ENCODE measurements around the gene SEC14L1. TPM values are rescaled to one million over a fixed set of nuclear protein-coding genes. Genes with fewer than 3 reads are reported as not detected.

Gene SEC14L1
- total RNA-seq, 1 donor from 2014 or later, result 93.2 TPM

DNA sequence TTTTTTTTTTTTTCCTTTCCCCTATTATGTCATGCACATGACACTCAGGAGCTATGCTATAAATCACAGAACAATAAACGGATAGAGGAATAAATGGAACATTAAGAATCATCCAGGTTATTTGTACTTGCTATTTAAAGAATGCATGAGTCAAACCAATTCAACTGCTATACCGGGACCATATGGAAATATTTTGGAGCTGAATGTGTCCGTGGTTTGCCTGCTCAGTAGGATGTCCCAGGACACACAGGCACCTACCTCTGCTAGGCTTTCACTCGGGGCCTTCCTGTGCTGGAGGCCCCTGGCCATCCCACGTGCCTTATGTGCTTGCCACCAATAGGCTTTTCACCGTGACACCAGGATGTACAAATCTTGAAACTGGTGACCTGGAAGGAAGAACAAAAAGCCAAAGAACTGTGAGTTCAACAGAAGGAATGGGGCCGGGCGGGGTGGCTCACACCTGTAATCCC is 15.3 kb upstream of the SEC14L1 start:
- peaks cover 3% of the 10 kb centered on the region for H3K9me3 Mint-ChIP-seq (ENCODE audit: unreplicated experiment)
- FAIRE-seq (no peak), DNase-seq (ENCODE audit: low read depth) (peak; percentile 98)
- Histone ChIP-seq H3K9ac (ENCODE audit: low read length) (peak overlapping the region; percentile 23), H2AFZ (ENCODE audit: low read depth, low read length) (no peak overlapping the region), H3K27me3 (ENCODE audit: insufficient read depth, low read length) (no peaks in the 10 kb centered on the region), H4K20me1 (ENCODE audit: insufficient read depth, low read length) (no peaks in the 10 kb centered on the region), H3K36me3 (ENCODE audit: insufficient read depth, low read length) (no peaks in the 10 kb centered on the region), H3K9me3 (ENCODE audit: insufficient read depth, low read depth, low read length) (no peaks in the 10 kb centered on the region), H3K4me2 (ENCODE audit: low read length) (no peak overlapping the region), H3K27ac (ENCODE audit: low read depth, low read length) (peak overlapping the region; percentile 97), H3K4me1 (ENCODE audit: insufficient read depth, low read length) (peaks cover 64% of the 10 kb centered on the region), H3K4me3 (ENCODE audit: insufficient read depth, low read depth, low read length) (no peak overlapping the region), H3K79me2 (ENCODE audit: insufficient read depth, low read length) (no peaks in the 10 kb centered on the region)
- no peaks in the 10 kb centered on the region for H3K36me3 Mint-ChIP-seq (ENCODE audit: low read depth, unreplicated experiment)
- peak overlapping the region; percentile 91 for H3K27ac Mint-ChIP-seq (ENCODE audit: unreplicated experiment)
- H3K4me3 Mint-ChIP-seq (ENCODE audit: unreplicated experiment), result no peak overlapping the region
- no peak for TF ChIP-seq EZH2 (IDR thresholded peaks at IDR 0.05; ENCODE audit: insufficient read depth, low read length)
- TF ChIP-seq, protein P1, sequence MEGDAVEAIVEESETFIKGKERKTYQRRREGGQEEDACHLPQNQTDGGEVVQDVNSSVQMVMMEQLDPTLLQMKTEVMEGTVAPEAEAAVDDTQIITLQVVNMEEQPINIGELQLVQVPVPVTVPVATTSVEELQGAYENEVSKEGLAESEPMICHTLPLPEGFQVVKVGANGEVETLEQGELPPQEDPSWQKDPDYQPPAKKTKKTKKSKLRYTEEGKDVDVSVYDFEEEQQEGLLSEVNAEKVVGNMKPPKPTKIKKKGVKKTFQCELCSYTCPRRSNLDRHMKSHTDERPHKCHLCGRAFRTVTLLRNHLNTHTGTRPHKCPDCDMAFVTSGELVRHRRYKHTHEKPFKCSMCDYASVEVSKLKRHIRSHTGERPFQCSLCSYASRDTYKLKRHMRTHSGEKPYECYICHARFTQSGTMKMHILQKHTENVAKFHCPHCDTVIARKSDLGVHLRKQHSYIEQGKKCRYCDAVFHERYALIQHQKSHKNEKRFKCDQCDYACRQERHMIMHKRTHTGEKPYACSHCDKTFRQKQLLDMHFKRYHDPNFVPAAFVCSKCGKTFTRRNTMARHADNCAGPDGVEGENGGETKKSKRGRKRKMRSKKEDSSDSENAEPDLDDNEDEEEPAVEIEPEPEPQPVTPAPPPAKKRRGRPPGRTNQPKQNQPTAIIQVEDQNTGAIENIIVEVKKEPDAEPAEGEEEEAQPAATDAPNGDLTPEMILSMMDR (IDR thresholded peaks at IDR 0.05; ENCODE audit: insufficient read depth, low read depth, low read length), result no peak
- H3K27me3 Mint-ChIP-seq (ENCODE audit: low read depth, unreplicated experiment), result no peaks in the 10 kb centered on the region
- H3K4me1 Mint-ChIP-seq (ENCODE audit: low read depth, unreplicated experiment), result peaks cover 46% of the 10 kb centered on the region

DNA sequence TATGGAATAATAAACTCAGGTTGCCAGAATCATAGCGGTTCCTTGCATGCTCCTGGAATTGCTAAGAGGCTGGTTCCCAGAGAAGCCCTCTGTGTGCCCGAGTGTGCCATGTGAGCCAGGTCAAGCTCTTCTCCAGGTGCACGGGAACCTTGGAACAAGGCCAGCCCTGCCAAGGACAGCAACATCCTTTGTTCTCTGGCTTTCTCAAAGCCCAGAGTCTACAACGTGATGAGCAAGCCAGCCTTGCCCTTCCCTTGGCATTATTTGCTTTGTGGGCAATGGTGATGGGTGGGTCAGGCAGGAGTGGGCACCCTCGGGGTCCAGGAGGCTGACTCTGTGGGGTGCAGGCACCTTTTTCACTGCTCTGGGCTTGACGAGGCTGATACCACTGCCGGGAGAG is 14.2 kb upstream of the SEC14L1 start:
- H3K4me1 ChIP-seq (ENCODE audit: insufficient read depth, low read length), result peaks cover 55% of the 10 kb centered on the region
- no peak for TF ChIP-seq EZH2 (IDR thresholded peaks at IDR 0.05; ENCODE audit: insufficient read depth, low read length)
- TF ChIP-seq, protein P1 (IDR thresholded peaks at IDR 0.05; ENCODE audit: insufficient read depth, low read depth, low read length), result no peak
- FAIRE-seq (no peak), DNase-seq (ENCODE audit: low read depth) (no peak)
- no peaks in the 10 kb centered on the region for H3K27me3 Mint-ChIP-seq (ENCODE audit: low read depth, unreplicated experiment)
- no peak overlapping the region for H3K4me2 ChIP-seq (ENCODE audit: low read length)
- no peak overlapping the region for H2AFZ ChIP-seq (ENCODE audit: low read depth, low read length)
- H3K4me1 Mint-ChIP-seq (ENCODE audit: low read depth, unreplicated experiment), result peaks cover 44% of the 10 kb centered on the region
- H3K9me3 ChIP-seq (ENCODE audit: insufficient read depth, low read depth, low read length), result no peaks in the 10 kb centered on the region
- H3K27me3 ChIP-seq (ENCODE audit: insufficient read depth, low read length), result no peaks in the 10 kb centered on the region
- H3K4me3 Mint-ChIP-seq (ENCODE audit: unreplicated experiment), result no peak overlapping the region
- H3K4me3 ChIP-seq (ENCODE audit: insufficient read depth, low read depth, low read length), result no peak overlapping the region
- H3K27ac Mint-ChIP-seq (ENCODE audit: unreplicated experiment), result peak overlapping the region; percentile 26
- no peak overlapping the region for H3K9ac ChIP-seq (ENCODE audit: low read length)
- peak overlapping the region; percentile 97 for H3K27ac ChIP-seq (ENCODE audit: low read depth, low read length)
- H3K36me3 ChIP-seq (ENCODE audit: insufficient read depth, low read length), result no peaks in the 10 kb centered on the region
- no peaks in the 10 kb centered on the region for H3K36me3 Mint-ChIP-seq (ENCODE audit: low read depth, unreplicated experiment)
- no peaks in the 10 kb centered on the region for H3K79me2 ChIP-seq (ENCODE audit: insufficient read depth, low read length)
- H4K20me1 ChIP-seq (ENCODE audit: insufficient read depth, low read length), result no peaks in the 10 kb centered on the region
- H3K9me3 Mint-ChIP-seq (ENCODE audit: unreplicated experiment), result peaks cover 4% of the 10 kb centered on the region

DNA sequence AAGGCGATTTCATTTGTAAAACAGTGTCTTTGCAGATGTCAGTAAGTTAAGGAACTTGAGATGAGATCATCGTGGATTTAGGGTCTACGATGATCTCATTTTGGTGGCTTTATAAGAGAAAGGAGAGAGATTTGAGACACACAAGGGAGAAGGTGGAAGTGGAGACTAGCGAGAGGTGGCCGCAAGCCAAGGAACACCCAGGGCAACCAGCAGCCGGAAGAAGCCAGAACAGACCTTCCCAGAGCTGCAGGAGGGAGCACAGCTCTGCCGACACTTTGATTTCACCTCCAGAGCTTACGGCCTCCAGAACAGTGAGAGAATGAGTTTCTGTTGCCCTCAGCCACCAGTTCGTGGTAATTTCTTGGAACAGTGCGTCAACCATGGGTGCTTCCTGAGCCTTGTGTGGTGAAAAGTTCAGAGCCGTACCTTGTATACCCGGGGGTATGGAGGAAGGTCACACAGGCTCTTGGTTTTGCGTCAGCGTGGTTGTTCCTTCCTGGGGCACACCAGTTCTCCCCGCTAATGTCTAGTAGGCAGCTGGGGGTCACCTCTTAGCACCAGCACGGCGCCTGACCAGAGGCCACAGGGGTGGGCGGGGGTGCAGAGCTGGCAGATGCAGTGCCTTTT is 12.9 kb upstream of the SEC14L1 start:
- TF ChIP-seq EZH2 (IDR thresholded peaks at IDR 0.05; ENCODE audit: insufficient read depth, low read length), result no peak
- TF ChIP-seq, protein P1 (IDR thresholded peaks at IDR 0.05; ENCODE audit: insufficient read depth, low read depth, low read length), result no peak
- H3K27me3 ChIP-seq (ENCODE audit: insufficient read depth, low read length), result no peaks in the 10 kb centered on the region
- H4K20me1 ChIP-seq (ENCODE audit: insufficient read depth, low read length), result no peaks in the 10 kb centered on the region
- H3K9me3 ChIP-seq (ENCODE audit: insufficient read depth, low read depth, low read length), result no peaks in the 10 kb centered on the region
- Mint-ChIP-seq H3K4me3 (ENCODE audit: unreplicated experiment) (no peak overlapping the region), H3K9me3 (ENCODE audit: unreplicated experiment) (peaks cover 1% of the 10 kb centered on the region), H3K27ac (ENCODE audit: unreplicated experiment) (no peak overlapping the region), H3K36me3 (ENCODE audit: low read depth, unreplicated experiment) (no peaks in the 10 kb centered on the region), H3K4me1 (ENCODE audit: low read depth, unreplicated experiment) (peaks cover 40% of the 10 kb centered on the region), H3K27me3 (ENCODE audit: low read depth, unreplicated experiment) (no peaks in the 10 kb centered on the region)
- H3K4me2 ChIP-seq (ENCODE audit: low read length), result peak overlapping the region; percentile 28
- peak overlapping the region; percentile 21 for H2AFZ ChIP-seq (ENCODE audit: low read depth, low read length)
- FAIRE-seq (no peak), DNase-seq (ENCODE audit: low read depth) (peak; percentile 41)
- no peaks in the 10 kb centered on the region for H3K79me2 ChIP-seq (ENCODE audit: insufficient read depth, low read length)
- H3K4me3 ChIP-seq (ENCODE audit: insufficient read depth, low read depth, low read length), result no peak overlapping the region
- H3K4me1 ChIP-seq (ENCODE audit: insufficient read depth, low read length), result peaks cover 42% of the 10 kb centered on the region
- H3K27ac ChIP-seq (ENCODE audit: low read depth, low read length), result peak overlapping the region; percentile 0
- H3K9ac ChIP-seq (ENCODE audit: low read length), result no peak overlapping the region
- H3K36me3 ChIP-seq (ENCODE audit: insufficient read depth, low read length), result no peaks in the 10 kb centered on the region
